Measurements from ENCODE around the gene R3HDM4. TPM values are rescaled to one million over a fixed set of nuclear protein-coding genes. Genes with fewer than 3 reads are reported as not detected.

Gene R3HDM4
- total RNA-seq, 4 donors from 2014 or later, result 37.2 to 49.1 (median 44.3) TPM

GRCh38 chr19:897442-898039 is 15.5 kb downstream of the R3HDM4 start:
- in situ Hi-C loops (cut with MboI; ENCODE audit: low sequenced_read_pairs in 4 of 4) (no loop called here), intact Hi-C loops (cut with DNase I; ENCODE audit: low total_unique reads) (no loop called here)
- Histone ChIP-seq H3K27ac (no peak overlapping the region), H3K27me3 (no peaks in the 10 kb centered on the region), H3K4me1 (peaks cover 0 to under 1% of the 10 kb centered on the region in 2 donors), H3K9me3 (no peaks in the 10 kb centered on the region), H3K36me3 (peaks cover 0 to 20% of the 10 kb centered on the region in 2 donors), H3K4me3 (no peak overlapping the region)
- no peak for ATAC-seq
- no peak for DNase-seq
- no peak for TF ChIP-seq CTCF (IDR thresholded peaks at IDR 0.05 in 4 of 5, conservative IDR thresholded peaks at IDR 0.05 in 1 of 5)
- no peak for TF ChIP-seq POLR2A (IDR thresholded peaks at IDR 0.05)

GRCh38 chr19:896999-897398 is 16.0 kb downstream of the R3HDM4 start:
- Histone ChIP-seq H3K9me3 (no peaks in the 10 kb centered on the region), H3K4me1 (peaks cover 0 to 6% of the 10 kb centered on the region in 2 donors), H3K4me3 (no peak overlapping the region), H3K36me3 (peaks cover 0 to 19% of the 10 kb centered on the region in 2 donors), H3K27me3 (no peaks in the 10 kb centered on the region), H3K27ac (no peak overlapping the region)
- no peak for DNase-seq
- in situ Hi-C loops (cut with MboI; ENCODE audit: low sequenced_read_pairs in 4 of 4), result no loop called here
- intact Hi-C loops (cut with DNase I; ENCODE audit: low total_unique reads), result no loop called here
- ATAC-seq, result no peak
- TF ChIP-seq POLR2A (IDR thresholded peaks at IDR 0.05) (no peak), CTCF (IDR thresholded peaks at IDR 0.05 in 4 of 5, conservative IDR thresholded peaks at IDR 0.05 in 1 of 5) (no peak)

GRCh38 chr19:896434-896833 is 16.6 kb downstream of the R3HDM4 start:
- Histone ChIP-seq H3K9me3 (no peaks in the 10 kb centered on the region), H3K36me3 (peaks cover 0 to 15% of the 10 kb centered on the region in 2 donors), H3K27ac (no peak overlapping the region), H3K4me1 (peaks cover 0 to 9% of the 10 kb centered on the region in 2 donors), H3K4me3 (no peak overlapping the region), H3K27me3 (no peaks in the 10 kb centered on the region)
- DNase-seq (no peak), ATAC-seq (no peak)
- intact Hi-C loops (cut with DNase I; ENCODE audit: low total_unique reads) (no loop called here), in situ Hi-C loops (cut with MboI; ENCODE audit: low sequenced_read_pairs in 4 of 4) (no loop called here)
- no peak for TF ChIP-seq POLR2A (IDR thresholded peaks at IDR 0.05)

GRCh38 chr19:892894-893689 is 19.9 kb downstream of the R3HDM4 start, which contains the start of the genes MED16 and RNU6-9:
Gene MED16 (minus strand): TSS chr19:893187. CDS start chr19:891131, 2,056 bp downstream.
Gene RNU6-9 (plus strand): TSS chr19:893484.
- ATAC-seq (peak; percentile 98 to 99), DNase-seq (peak; percentile 85 to 92)
- TF ChIP-seq POLR2A (IDR thresholded peaks at IDR 0.05), result peak; percentile 61 to 69
- peak in 1 of 5 experiments; percentile 6 for TF ChIP-seq CTCF (IDR thresholded peaks at IDR 0.05 in 4 of 5, conservative IDR thresholded peaks at IDR 0.05 in 1 of 5)
- no peaks in the 10 kb centered on the region for H3K27me3 ChIP-seq
- peaks cover 0 to 9% of the 10 kb centered on the region in 2 donors for H3K4me1 ChIP-seq
- peak within 1 kb of the TSS; percentile 81 to 91 (median 88) for H3K27ac ChIP-seq
- H3K4me3 ChIP-seq, result peak within 1 kb of the TSS; percentile 73 to 84 (median 75)
- intact Hi-C loops (cut with DNase I; ENCODE audit: low total_unique reads) (loop anchor here (1.0 kb wide), 2 partner anchors 20 to 96 kb away; partner anchors contain the start of genes PTBP1 and R3HDM4), in situ Hi-C loops (cut with MboI; ENCODE audit: low sequenced_read_pairs in 4 of 4) (no loop called here)
- no peaks in the 10 kb centered on the region for H3K9me3 ChIP-seq
- H3K36me3 ChIP-seq, result peaks cover 0 to 13% of the 10 kb centered on the region in 2 donors

Data from gastrocnemius medialis (tissue), 4 donors.